ENCODE data around the gene BTBD19.

DNA sequence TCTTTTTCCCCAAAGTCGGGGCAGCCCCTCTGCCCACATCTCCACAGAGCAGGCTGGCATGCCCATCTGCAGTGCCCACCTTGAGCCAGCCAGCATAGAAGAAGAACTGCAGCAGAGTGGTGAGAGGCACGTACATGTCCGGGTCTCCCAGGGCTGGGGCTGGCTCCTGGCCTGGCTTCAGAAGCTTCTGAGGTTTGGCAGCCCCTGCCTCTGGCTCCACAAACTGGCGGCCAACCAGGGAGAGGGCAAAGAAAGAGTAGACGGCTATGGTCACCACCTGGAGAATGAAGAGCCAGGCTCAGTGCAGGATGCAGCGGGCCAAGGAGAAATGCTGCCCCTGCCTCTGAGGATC lies 23.3 kb upstream of the BTBD19 start:
- TF ChIP-seq CTCF (IDR thresholded peaks at IDR 0.05) (no peak), POLR2A (IDR thresholded peaks at IDR 0.05) (no peak)

All from body of pancreas (tissue), 4 donors.